Lung microvascular endothelial cell (primary cell): ENCODE data around the gene ALDH8A1. TPM values are rescaled to one million over a fixed set of nuclear protein-coding genes. Genes with fewer than 3 reads are reported as not detected.
A peak's percentile ranks its signal among the peaks of the same experiment; 100 is the strongest.

Experiments used
- DNase-seq, 2 donors: peaks; one replicate each; pipeline versions ENCODE4 v3.0.0 to v3.0.0-alpha.2; 2010; ENCODE audit warnings: low read depth in 2 of 2
- total RNA-seq: library from RNA; depleted of rRNA; stranded (reverse); fragments of >200 nt; gene quantifications from 2 replicates; pipeline ENCODE4 v1.2.1, GENCODE V29; 2014

Gene ALDH8A1
- 0.20 and 0.44 TPM in 2 replicates for total RNA-seq

- no peak for DNase-seq
Observed at GRCh38 chr6:134949927-134950326, at the start of gene ALDH8A1. Gene ALDH8A1 (minus strand): TSS chr6:134950101. CDS start chr6:134950053, 48 bp downstream.

- no peak for DNase-seq
Observed at GRCh38 chr6:134999107-134999506, 49.2 kb upstream of the ALDH8A1 start.

GRCh38 chr6:134997133-134997995 lies 47.5 kb upstream of the ALDH8A1 start:
- DNase-seq = no peak

GRCh38 chr6:134995536-134995935 lies 45.6 kb upstream of the ALDH8A1 start:
- peak; percentile 44 to 56 for DNase-seq

- DNase-seq = no peak
Observed at GRCh38 chr6:134994431-134994830, 44.5 kb upstream of the ALDH8A1 start.

- DNase-seq = no peak
Observed at GRCh38 chr6:134992155-134992554, 42.3 kb upstream of the ALDH8A1 start.

- DNase-seq = no peak
Observed at GRCh38 chr6:134990262-134990661, 40.4 kb upstream of the ALDH8A1 start.

GRCh38 chr6:134984821-134985220 lies 34.9 kb upstream of the ALDH8A1 start:
- peak; percentile 65 to 86 for DNase-seq

GRCh38 chr6:134983823-134984222 lies 33.9 kb upstream of the ALDH8A1 start:
- no peak for DNase-seq

- no peak for DNase-seq
Observed at GRCh38 chr6:134982161-134982560, 32.3 kb upstream of the ALDH8A1 start.

- DNase-seq = no peak
Observed at GRCh38 chr6:134980846-134981245, 30.9 kb upstream of the ALDH8A1 start.

GRCh38 chr6:134979142-134979541 lies 29.2 kb upstream of the ALDH8A1 start:
- no peak for DNase-seq

- DNase-seq = no peak
Observed at GRCh38 chr6:134974370-134974769, 24.5 kb upstream of the ALDH8A1 start.

- DNase-seq = no peak
Observed at GRCh38 chr6:134967711-134968110, 17.8 kb upstream of the ALDH8A1 start.

- no peak for DNase-seq
Observed at GRCh38 chr6:134964451-134965203, 14.7 kb upstream of the ALDH8A1 start.

GRCh38 chr6:134962421-134962820 lies 12.5 kb upstream of the ALDH8A1 start:
- no peak for DNase-seq

GRCh38 chr6:134961366-134961765 lies 11.5 kb upstream of the ALDH8A1 start:
- DNase-seq = no peak

- no peak for DNase-seq
Observed at GRCh38 chr6:134959603-134960002, 9.7 kb upstream of the ALDH8A1 start.

- DNase-seq = peak; percentile 5 to 11
Observed at GRCh38 chr6:134956676-134957075, 6.8 kb upstream of the ALDH8A1 start.

GRCh38 chr6:134956032-134956431 lies 6.1 kb upstream of the ALDH8A1 start:
- no peak for DNase-seq

GRCh38 chr6:134954272-134955000 lies 4.5 kb upstream of the ALDH8A1 start:
- no peak for DNase-seq
